ENCODE data around the gene IQGAP2.

Gene IQGAP2

DNA sequence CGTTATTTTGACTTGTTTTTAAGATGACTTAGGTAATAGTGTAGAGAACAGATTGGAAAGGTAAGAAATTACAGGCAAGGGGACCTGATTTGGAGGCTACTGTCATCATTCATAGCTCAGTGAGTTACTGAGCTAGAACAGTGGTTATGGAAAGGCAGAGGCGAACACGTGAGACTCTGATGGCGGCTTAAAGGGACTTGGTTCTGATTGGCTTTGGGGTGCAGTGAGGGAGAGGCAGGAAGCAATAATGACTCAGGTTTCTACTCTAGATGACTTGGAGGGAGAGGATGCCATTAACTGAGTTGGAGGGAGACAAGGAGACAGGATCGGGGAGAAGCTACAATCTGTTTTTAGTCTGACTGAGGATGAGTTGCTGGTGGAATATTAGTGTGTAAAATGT lies 217.1 kb downstream of the IQGAP2 start:
- no peak for DNase-seq

DNA sequence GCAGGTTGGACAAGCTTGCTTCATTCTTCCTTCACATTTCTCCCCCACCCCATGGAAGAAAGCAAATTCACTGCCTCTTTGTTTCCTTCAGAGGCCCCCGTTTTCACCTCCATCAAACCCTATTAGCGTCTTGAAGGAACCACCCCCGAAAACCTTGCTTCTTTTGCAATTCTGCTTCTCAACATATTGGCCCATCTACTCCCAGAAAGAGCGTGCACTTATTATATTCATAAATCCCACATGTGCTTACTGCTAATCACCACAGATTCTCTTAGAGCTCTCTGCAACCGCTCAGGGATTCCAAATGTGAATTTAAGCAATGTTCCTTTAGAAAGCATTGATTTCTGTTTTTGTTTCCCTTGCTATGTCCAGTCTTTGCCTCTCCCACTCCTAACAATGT lies 219.0 kb downstream of the IQGAP2 start:
- DNase-seq: no peak

GRCh38 chr5:76622973-76623596 lies 220.0 kb downstream of the IQGAP2 start, which contains the start of gene F2RL2:
Gene F2RL2 (minus strand): TSS chr5:76623403. CDS start chr5:76623230, 173 bp downstream.
- DNase-seq: no peak

- no peak for DNase-seq
Observed at GRCh38 chr5:76625087-76625815, 222.2 kb downstream of the IQGAP2 start.

DNA sequence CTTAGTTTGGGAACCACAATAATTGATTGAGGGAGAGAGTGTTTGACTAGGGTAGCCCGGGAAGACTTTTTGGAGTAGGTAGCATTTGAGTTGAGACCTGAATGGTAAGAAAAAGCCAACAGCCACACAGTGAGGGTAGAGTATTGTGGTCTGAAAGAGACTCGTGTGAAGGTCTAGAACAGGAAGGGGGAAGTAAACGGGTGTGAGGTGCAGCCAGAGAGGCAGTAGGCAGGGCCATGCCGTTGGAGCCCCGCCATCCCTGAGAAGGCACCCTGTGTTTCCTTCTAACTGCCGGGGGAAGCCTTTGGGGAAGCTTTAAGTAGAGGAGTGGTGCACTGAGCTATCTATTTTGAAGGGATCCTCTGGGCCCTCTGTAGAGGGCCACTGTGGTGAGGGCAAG lies 223.7 kb downstream of the IQGAP2 start:
- DNase-seq: no peak

- DNase-seq: no peak
Observed at GRCh38 chr5:76634661-76635060, 231.6 kb downstream of the IQGAP2 start.

DNA sequence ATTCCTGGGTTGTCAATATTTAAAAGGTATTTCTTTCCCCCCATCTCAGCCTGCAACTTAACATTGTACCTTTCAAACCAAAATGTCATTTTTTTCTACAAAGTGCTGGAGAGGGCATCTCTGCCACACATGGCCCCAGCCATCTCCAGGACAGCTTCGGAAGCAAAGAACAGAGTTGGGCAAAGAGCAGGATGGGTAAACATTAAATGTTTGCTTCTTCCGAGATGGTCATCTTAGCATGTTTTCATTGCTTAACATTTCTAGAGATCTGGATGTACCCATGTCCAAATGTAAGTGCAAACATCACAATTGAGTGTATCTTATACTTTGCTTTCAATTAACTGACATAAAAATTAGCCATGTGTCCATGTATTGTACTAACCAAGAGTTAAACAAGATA lies 234.4 kb downstream of the IQGAP2 start:
- DNase-seq: no peak

- DNase-seq: no peak
Observed at GRCh38 chr5:76638479-76638878, 235.4 kb downstream of the IQGAP2 start.

DNA sequence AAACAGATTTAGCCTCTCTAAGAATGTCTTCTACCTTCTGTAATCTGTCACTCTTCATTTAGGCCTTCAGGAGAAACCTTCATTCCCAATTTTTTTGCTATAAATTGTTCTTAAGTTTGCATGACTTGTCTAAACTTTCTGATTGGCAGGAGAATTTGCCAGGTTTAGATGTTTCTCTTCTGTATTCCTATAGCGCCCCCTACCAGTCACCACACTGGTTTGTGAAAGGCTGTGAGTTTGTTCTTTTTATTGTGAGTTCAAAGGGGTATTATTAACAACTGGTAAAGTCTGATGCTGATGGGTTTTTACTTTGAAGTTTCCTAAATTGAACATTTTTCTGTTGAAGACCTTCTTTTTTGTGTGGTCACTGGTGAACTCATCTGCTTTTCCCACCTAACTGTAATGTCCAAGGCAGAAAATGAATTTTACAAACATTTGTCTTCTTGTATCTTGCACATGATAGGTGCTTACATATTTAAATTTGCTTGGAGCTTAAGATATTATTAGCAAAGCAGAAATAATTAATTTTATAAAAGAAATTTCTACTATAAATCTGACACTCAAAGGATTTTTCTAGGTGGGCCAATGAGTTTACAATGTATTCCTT lies 238.5 kb downstream of the IQGAP2 start:
- peak; percentile 54 for DNase-seq

- DNase-seq: no peak
Observed at GRCh38 chr5:76642390-76643040, 239.4 kb downstream of the IQGAP2 start.

- no peak for DNase-seq
Observed at GRCh38 chr5:76643371-76643770, 240.3 kb downstream of the IQGAP2 start.

DNA sequence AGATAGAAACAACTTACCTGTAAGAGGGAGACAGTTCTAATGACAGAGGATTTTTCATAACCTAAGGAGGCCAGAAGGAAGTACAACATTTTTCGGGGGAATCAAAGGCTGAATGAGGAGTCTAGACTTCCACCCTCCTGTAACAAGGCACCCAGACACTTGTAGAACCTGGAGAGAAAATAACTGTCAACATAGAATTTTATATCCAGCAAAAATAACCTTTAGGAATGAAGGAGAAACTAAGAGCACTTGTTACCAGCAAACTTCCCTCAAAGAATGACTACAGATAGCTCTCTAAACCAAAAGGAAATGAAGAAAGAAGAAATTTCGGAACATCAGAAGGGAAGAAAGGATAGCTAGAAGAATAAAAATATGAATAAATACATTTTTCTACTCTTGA lies 246.1 kb downstream of the IQGAP2 start:
- DNase-seq: no peak

DNA sequence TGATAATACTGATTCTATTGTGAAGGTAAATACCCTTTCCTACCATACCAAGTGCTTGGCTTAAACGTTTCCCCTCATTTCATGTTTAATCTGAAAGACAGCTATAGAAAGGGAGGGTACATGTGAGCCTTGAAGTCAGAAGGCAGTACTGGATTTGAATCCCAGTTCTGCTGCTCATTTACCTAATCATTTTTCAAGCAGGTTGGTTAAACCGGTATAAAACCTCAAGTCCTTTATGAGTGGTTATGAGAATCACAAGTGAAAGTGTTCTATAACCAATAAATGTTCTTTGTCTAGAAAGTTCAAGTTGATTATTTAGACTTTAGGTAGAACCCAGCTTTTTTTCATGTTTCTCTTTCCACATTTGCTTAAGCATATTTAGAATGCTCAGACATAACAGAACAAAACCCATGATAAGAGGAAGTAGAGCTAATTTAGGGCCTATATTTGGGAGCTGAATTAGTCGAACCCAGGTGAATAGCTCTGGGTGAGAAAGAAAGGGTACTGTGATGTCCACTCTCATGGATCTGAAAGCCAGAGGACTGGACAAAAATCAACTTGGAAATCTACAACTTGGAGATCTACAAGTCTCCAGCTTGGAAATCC lies 249.8 kb downstream of the IQGAP2 start:
- no peak for DNase-seq

DNA sequence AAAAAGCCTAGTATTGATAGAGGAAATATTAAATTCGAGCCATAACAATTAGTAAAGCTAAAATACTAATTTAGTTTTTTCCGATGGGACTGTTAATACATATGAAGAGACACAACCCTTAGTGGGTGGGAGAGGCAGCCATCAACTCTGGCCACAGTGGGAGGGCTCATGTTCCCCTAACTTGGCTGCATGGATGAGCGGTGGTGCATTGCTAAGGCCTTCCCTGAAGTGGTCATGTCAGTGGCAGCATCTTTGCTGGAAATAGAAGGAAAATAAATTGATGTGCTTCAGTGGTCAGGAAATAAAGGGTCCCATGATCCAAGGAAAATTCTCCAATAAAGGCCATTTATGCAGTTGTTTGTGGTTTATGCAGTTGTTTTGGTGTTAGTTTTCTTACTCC lies 254.0 kb downstream of the IQGAP2 start:
- no peak for DNase-seq

DNA sequence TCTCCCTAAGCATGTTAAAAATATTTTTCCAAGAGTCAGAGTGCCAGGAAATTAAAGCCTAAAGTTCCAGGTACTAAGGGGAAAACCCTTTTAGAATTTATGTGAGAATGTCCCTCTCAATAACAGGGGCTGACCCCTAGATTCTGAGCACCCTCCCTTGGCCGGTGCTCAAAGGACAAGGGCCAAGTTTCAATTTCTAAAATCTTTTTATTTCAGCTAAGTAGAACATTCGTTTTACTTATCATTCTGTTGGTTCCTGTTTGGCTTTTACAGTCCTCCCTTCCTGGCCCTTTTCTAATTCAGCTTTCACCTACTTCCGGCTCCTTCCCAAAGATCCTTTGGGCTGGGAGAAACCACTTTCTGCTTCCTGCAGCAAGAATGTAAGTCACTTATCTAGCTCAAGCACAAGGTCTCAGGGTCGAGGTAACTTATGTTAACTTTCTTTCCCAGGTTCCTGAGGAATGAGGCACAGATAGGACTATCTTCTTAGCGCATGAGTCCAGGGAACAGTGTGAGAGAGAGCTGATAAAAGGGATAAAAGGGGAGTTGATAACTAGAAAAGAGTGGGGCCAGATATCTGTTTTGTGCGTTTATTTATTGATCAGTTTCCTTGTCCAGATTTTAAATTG lies 254.7 kb downstream of the IQGAP2 start:
- DNase-seq: no peak

GRCh38 chr5:76660360-76660759 lies 257.3 kb downstream of the IQGAP2 start:
- no peak for DNase-seq

GRCh38 chr5:76662521-76662920 lies 259.4 kb downstream of the IQGAP2 start:
- DNase-seq: no peak

DNA sequence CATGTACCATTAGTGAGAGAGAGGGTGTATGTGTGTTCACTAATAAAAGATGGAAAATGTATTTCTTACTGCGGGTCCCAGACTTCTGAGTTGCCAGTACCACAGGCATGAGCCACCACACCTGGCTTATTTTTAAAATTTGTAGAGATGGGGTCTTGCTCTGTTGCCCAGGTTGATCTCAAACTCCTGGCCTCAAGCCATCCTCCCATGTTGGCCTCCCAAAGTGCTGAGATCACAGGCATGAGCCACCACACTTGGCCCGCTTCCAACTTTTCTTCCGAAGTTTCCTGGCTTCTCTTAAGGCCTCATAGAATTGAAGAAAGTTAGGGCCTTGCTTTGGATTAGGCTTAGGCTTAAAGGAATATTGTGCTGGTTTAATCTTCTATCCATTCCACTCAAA lies 260.5 kb downstream of the IQGAP2 start:
- DNase-seq: no peak

DNA sequence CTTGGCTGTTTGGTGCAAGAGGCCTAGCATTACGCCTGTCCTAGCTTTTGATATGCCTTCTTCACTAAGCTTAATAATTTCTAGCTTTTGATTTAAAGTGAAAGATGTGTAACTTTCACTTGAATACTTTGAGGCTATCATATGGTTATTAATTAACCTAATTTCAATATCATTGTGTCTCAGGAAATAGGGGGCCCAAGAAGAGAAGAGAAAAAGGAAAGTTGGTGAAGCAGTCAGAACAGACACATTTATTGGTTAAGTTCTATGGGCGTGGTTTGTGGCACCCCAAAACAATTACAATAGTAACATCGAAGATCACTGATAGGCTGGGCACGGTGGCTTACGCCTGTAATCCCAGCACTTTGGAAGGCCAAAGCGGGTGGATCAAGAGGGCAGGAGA lies 261.0 kb downstream of the IQGAP2 start:
- no peak for DNase-seq

GRCh38 chr5:76667495-76667894 lies 264.4 kb downstream of the IQGAP2 start:
- DNase-seq: no peak

DNA sequence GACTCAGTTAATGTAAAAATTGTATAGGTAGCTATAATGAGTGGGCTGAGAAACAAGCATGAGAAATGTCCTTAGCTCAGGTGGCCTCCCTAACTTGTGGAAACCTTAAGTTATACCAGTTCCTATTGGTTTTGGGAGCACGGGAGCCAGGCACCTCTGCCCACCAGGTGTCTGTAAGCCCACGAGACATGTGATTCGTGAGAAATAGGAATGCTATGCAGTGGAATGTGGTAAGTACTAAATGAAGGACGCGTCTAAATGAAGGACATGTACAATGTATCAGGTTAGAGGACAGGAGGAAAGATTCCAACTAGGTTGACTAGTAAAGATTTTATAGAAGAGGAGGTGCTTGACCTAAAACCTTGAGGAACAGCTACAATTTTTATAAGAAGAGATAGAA lies 266.2 kb downstream of the IQGAP2 start:
- DNase-seq: no peak

DNA sequence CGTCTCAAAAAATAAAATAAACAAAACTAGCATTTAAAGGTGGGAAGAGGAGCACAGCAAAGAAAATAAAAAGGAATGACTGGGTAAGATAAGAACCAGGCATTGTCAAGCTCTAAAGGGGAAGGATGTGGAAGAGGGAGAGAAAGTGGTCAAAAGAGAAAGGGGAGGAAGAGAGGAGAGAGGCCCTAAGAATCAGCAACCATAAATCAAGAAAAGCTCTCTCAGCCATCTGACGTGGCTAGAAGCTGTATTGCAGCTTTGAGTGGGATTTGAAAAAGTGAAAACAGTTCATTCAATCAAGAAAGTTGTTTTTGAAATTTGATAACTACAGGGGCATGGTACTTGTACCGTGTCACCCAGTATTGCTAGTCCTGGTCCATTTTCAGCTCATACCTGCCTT lies 267.4 kb downstream of the IQGAP2 start:
- no peak for DNase-seq

DNA sequence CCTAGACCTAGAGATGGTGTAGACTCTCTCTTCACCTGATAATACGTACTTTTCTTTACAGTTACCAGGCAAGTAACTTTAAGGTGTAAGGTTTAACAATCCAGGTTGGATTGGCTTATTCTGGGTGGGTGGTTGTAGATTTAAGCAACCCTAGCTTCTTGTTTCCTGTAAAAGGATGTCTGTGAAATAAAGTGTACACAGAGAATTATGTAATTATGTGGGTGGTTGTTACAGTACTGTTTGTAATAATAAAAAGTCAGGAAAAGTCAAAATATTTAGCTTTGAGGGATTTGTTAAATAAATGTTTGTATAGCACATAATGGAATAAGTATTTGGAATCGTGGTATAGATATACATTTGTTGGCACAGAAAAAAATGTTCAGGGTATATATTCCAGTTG lies 269.2 kb downstream of the IQGAP2 start:
- DNase-seq: no peak

Measured in activated T-cell treated with anti-CD3 and anti-CD28 coated beads for 4 hours (primary cell).